Keratinocyte (primary cell): ENCODE data around the gene OR1A2. TPM values are rescaled to one million over a fixed set of nuclear protein-coding genes. Genes with fewer than 3 reads are reported as not detected.
"Not testable (repeated sequence)": the region's sequence is repeated elsewhere in the genome, so short reads cannot be mapped to it uniquely, and the experiment has no call there.

Source experiments
- DNase-seq: peaks from one replicate; pipeline ENCODE4 v3.0.0-alpha.2; 2011; ENCODE audit warnings: low read depth, missing footprints, low spot score
- FAIRE-seq: peaks from 2 replicates; lab custom pipeline; 2011; peaks lifted over from hg19 to GRCh38; lab: Jason Lieb, UNC
- H2AFZ ChIP-seq: 2 replicates; pipeline ENCODE4 v1.6.0; 2012; ENCODE audit warnings: low read length, control low read depth, inconsistent platforms; ENCODE audit not compliant: control insufficient read depth
- H3K27ac ChIP-seq: 2 replicates; pipeline ENCODE4 v1.5.1; 2011; ENCODE audit warnings: low read length; ENCODE audit not compliant: control insufficient read depth, insufficient read depth
- H3K27me3 ChIP-seq: 3 replicates; pipeline ENCODE4 v1.6.0; 2011; ENCODE audit warnings: low read length; ENCODE audit not compliant: control insufficient read depth, insufficient read depth; ENCODE audit errors: extremely low read depth
- H3K36me3 ChIP-seq, 2 experiments: 2 replicates in 1 of 2; 3 replicates in 1 of 2; pipeline ENCODE4 v1.5.1; 2011; ENCODE audit warnings: low read length in 2 of 2, mild to moderate bottlenecking in 1 of 2; ENCODE audit not compliant: control insufficient read depth in 2 of 2, insufficient read depth in 2 of 2; ENCODE audit errors: extremely low read depth in 1 of 2
- H3K4me1 ChIP-seq: 3 replicates; pipeline ENCODE4 v1.5.1; 2011; ENCODE audit warnings: low read length; ENCODE audit not compliant: control insufficient read depth, insufficient read depth; ENCODE audit errors: extremely low read depth
- H3K4me2 ChIP-seq: 3 replicates; pipeline ENCODE4 v1.6.0; 2011; ENCODE audit warnings: low read depth, low read length; ENCODE audit not compliant: control insufficient read depth, insufficient read depth; ENCODE audit errors: extremely low read depth
- H3K4me3 ChIP-seq, 3 experiments: fragments of 200-600 bp in 1 of 3; sonication (generic) in 1 of 3; 2 replicates in 2 of 3; 3 replicates in 1 of 3; pipeline ENCODE4 v1.5.1; 2011 to 2016; ENCODE audit warnings: low read length in 3 of 3, mild to moderate bottlenecking in 3 of 3, control low read depth in 2 of 3, inconsistent platforms in 1 of 3, low read depth in 1 of 3, mixed read lengths in 1 of 3, mixed run types in 1 of 3, moderate library complexity in 1 of 3; ENCODE audit not compliant: control insufficient read depth in 2 of 3, insufficient read depth in 2 of 3; ENCODE audit errors: extremely low read depth in 1 of 3
- H3K79me2 ChIP-seq: 2 replicates; pipeline ENCODE4 v1.6.0; 2012; ENCODE audit warnings: low read length; ENCODE audit not compliant: control insufficient read depth, insufficient read depth
- H3K9ac ChIP-seq: 3 replicates; pipeline ENCODE4 v1.6.0; 2011; ENCODE audit warnings: low read length; ENCODE audit not compliant: control insufficient read depth, insufficient read depth; ENCODE audit errors: extremely low read depth
- H3K9me1 ChIP-seq: 3 replicates; pipeline ENCODE4 v1.6.0; 2011; ENCODE audit warnings: low read length; ENCODE audit not compliant: control insufficient read depth, insufficient read depth; ENCODE audit errors: extremely low read depth
- H3K9me3 ChIP-seq: 2 replicates; pipeline ENCODE4 v1.5.1; 2012; ENCODE audit warnings: low read depth, low read length; ENCODE audit not compliant: control insufficient read depth
- H4K20me1 ChIP-seq: 3 replicates; pipeline ENCODE4 v1.6.0; 2011; ENCODE audit warnings: low read length; ENCODE audit not compliant: control insufficient read depth, insufficient read depth; ENCODE audit errors: extremely low read depth
- dilution Hi-C: fragments of 300-500 bp; cut with MboI; formaldehyde crosslinking; loops from one replicate; pipeline ENCODE4 v1.7.0; 2020; ENCODE audit warnings: low sequenced_read_pairs; ENCODE audit not compliant: extremely low pct_ligation_motif_present
- polyA plus RNA-seq, 5 experiments: library from polyadenylated mRNA; depleted of rRNA in 3 of 5; stranded (reverse) in 3 of 5; stranded (forward) in 1 of 5; unstranded in 1 of 5; fragments of >200 nt; gene quantifications; 1 replicate in 1 of 5; 2 replicates in 3 of 5; 3 replicates in 1 of 5; pipeline versions ENCODE4 v1.2.1 to v1.2.3, GENCODE V29; 2011 to 2012; ENCODE audit warnings: missing spikeins in 2 of 5, low read depth in 1 of 5, low replicate concordance in 1 of 5

The OR1A2 gene
- polyA plus RNA-seq, 1 donor (not counting 4 experiments of a cell fraction or from before 2014, with no cell fraction given): not detected

DNA sequence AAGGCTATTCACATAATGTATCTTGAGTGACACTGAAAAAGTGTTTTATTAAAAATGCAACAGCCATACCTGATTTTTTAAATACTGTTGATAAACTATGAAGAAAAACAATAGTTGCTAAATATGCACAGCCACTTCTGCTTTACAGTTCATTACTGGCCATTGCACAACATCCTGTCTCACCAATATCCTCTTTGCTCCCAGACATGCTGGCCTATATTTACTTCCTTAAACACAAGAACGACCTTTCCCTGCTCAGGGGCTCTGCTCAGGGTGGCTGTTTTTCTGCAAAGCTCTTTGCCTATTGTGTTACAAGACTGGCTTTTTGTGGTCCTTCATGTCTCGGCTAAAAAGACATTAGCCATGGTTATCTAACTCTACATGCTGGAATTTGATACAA lies 41.4 kb downstream of the OR1A2 start:
- H3K9ac ChIP-seq, DNase-seq, H3K79me2 ChIP-seq, H3K4me1 ChIP-seq, H3K4me2 ChIP-seq, H3K27ac ChIP-seq, H3K27me3 ChIP-seq, H3K36me3 ChIP-seq, H4K20me1 ChIP-seq, dilution Hi-C loops, H3K9me3 ChIP-seq, H3K4me3 ChIP-seq, H2AFZ ChIP-seq, H3K9me1 ChIP-seq, FAIRE-seq: not testable (repeated sequence)

DNA sequence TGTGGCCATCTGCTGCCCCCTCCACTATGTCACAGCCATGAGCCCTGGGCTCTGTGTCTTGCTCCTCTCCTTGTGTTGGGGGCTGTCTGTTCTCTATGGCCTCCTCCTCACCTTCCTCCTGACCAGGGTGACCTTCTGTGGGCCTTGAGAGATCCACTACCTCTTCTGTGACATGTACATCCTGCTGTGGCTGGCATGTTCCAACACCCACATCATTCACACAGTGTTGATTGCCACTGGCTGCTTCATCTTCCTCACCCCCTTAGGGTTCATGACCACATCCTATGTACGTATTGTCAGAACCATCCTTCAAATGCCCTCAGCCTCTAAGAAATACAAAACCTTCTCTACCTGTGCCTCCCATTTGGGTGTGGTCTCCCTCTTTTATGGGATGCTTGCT lies 43.7 kb downstream of the OR1A2 start:
- H3K36me3 ChIP-seq, dilution Hi-C loops, FAIRE-seq, H3K4me2 ChIP-seq, H2AFZ ChIP-seq, H3K79me2 ChIP-seq, H3K4me1 ChIP-seq, H3K9me1 ChIP-seq, H3K9me3 ChIP-seq, H3K27me3 ChIP-seq, H3K4me3 ChIP-seq, H4K20me1 ChIP-seq, DNase-seq, H3K9ac ChIP-seq, H3K27ac ChIP-seq: not testable (repeated sequence)

DNA sequence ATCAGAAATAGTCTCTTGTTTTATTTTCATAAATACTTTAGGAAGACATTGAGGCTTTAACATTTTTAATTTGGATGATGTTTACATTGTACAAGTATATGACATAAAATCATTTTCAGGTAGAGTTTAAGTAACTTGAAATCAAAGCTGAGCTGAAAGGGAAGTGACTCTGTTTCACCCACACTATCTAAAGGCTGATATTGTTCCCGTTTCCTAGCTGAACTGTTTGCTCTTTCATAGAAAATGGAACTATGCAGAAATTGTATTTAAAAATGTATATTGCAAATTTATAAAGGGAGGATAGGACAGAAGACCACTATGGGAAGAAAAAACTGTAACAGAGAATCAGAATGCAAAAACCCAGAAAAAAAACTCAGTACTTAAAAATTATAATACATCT lies 47.5 kb downstream of the OR1A2 start:
- H2AFZ ChIP-seq, FAIRE-seq, H3K79me2 ChIP-seq, H3K9ac ChIP-seq, H3K36me3 ChIP-seq, DNase-seq, dilution Hi-C loops, H3K9me1 ChIP-seq, H3K4me1 ChIP-seq, H3K4me3 ChIP-seq, H3K9me3 ChIP-seq, H3K4me2 ChIP-seq, H3K27ac ChIP-seq, H3K27me3 ChIP-seq, H4K20me1 ChIP-seq: not testable (repeated sequence)

Other genes starting within 250 kb of the OR1A2 start
- not detected in 3 replicates for gene OR1D5, start 133.9 kb upstream of the OR1A2 start, polyA plus RNA-seq
- gene OR1D2, start 93.1 kb upstream of the OR1A2 start, polyA plus RNA-seq: not detected in 3 replicates
- gene OR1G1, start 70.0 kb upstream of the OR1A2 start, polyA plus RNA-seq: not detected in 3 replicates
- gene OR1A1, start 10.1 kb downstream of the OR1A2 start, polyA plus RNA-seq: not detected in 3 replicates
- gene OR3A1, start 100.8 kb downstream of the OR1A2 start, polyA plus RNA-seq: not detected in 3 replicates
- not detected in 3 replicates for gene OR3A2, start 188.8 kb downstream of the OR1A2 start, polyA plus RNA-seq
- gene OR1E1, start 200.9 kb downstream of the OR1A2 start, polyA plus RNA-seq: not detected in 3 replicates
- 0.08 TPM in 1 of 3 replicates, not detected in the others for gene OR3A3, start 213.9 kb downstream of the OR1A2 start, polyA plus RNA-seq
- not detected in 3 replicates for gene OR1E2, start 236.3 kb downstream of the OR1A2 start, polyA plus RNA-seq